Mesothelial cell of epicardium (in vitro differentiated cells): ENCODE measurements around the gene ZNF652. TPM values are rescaled to one million over a fixed set of nuclear protein-coding genes. Genes with fewer than 3 reads are reported as not detected.
A peak's percentile ranks its signal among the peaks of the same experiment; 100 is the strongest.

Source experiments
- DNase-seq, 2 experiments: peaks; one replicate each; pipeline ENCODE4 v3.0.0; 2021; ENCODE audit warnings: low spot score in 2 of 2; ENCODE audit not compliant: unreplicated experiment in 2 of 2
- H3K27ac Mint-ChIP-seq: 2 replicates; pipeline ENCODE4 v1.8.0; 2021; ENCODE audit warnings: mixed read lengths
- H3K27me3 Mint-ChIP-seq: 2 replicates; pipeline ENCODE4 v1.8.0; 2021; ENCODE audit warnings: low read depth, mixed read lengths
- H3K36me3 Mint-ChIP-seq: 2 replicates; pipeline ENCODE4 v1.8.0; 2021; ENCODE audit warnings: mixed read lengths
- H3K4me1 Mint-ChIP-seq: 2 replicates; pipeline ENCODE4 v1.8.0; 2021; ENCODE audit warnings: mixed read lengths
- H3K4me3 Mint-ChIP-seq: 2 replicates; pipeline ENCODE4 v1.8.0; 2021; ENCODE audit warnings: mild to moderate bottlenecking, moderate library complexity, mixed read lengths
- H3K9me3 Mint-ChIP-seq: 2 replicates; pipeline ENCODE4 v1.8.0; 2021; ENCODE audit warnings: mixed read lengths
- total RNA-seq: library from RNA; stranded (reverse); gene quantifications from 3 replicates; pipeline ENCODE4 v1.2.1, GENCODE V29; 2021
- TF ChIP-seq, protein P1 (sequence below): fragments of 200-600 bp; sonication (generic); IDR thresholded peaks from one replicate; pipeline ENCODE4 v1.5.0; 2021; ENCODE audit warnings: antibody characterized with exemption; ENCODE audit not compliant: unreplicated experiment

The ZNF652 gene
- total RNA-seq, 1 donor from 2014 or later: 64.0 TPM

DNA sequence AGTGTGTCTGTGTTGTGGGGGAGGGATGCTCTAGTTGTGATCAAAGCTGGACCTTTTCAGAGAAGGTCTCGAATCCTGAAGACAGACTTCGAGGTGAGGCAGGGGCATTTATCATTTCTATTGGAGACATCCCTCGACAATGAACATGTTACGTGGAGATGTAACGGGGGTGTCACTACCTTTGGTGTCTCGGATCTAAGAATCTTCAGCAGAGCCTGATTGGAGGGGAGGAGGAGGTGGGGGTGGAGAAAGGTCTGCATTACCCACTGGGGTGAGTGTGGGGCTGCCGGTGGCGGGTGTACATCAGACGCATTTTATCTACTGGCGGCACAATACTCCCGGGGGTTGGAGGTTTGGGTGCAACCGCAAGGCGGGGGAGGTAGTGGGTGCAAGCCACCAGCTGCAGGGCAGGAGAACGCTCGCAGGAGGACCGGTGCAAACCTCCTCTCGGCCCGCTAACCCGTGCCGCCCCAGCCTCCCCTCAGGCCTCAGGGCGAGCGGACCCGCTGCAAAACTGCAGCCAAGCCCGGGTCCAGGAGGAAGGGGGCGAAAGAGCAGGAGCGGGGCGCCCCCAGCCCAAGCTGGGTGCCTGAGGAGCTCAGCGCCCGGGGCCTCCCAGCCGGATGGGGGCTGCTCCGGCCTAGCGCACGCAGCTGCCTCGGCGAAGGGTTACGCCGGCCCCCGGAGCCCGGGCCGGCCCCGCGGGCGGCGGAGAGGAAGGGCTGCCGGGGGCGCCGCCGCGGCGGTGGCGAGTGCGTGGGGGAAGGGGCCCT, 735 bp downstream of the ZNF652 start:
- no peaks in the 10 kb centered on the region for H3K36me3 Mint-ChIP-seq
- peaks cover 45% of the 10 kb centered on the region for H3K4me1 Mint-ChIP-seq
- H3K4me3 Mint-ChIP-seq: peak overlapping the region; percentile 87
- TF ChIP-seq, protein P1, sequence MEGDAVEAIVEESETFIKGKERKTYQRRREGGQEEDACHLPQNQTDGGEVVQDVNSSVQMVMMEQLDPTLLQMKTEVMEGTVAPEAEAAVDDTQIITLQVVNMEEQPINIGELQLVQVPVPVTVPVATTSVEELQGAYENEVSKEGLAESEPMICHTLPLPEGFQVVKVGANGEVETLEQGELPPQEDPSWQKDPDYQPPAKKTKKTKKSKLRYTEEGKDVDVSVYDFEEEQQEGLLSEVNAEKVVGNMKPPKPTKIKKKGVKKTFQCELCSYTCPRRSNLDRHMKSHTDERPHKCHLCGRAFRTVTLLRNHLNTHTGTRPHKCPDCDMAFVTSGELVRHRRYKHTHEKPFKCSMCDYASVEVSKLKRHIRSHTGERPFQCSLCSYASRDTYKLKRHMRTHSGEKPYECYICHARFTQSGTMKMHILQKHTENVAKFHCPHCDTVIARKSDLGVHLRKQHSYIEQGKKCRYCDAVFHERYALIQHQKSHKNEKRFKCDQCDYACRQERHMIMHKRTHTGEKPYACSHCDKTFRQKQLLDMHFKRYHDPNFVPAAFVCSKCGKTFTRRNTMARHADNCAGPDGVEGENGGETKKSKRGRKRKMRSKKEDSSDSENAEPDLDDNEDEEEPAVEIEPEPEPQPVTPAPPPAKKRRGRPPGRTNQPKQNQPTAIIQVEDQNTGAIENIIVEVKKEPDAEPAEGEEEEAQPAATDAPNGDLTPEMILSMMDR: no peak
- no peaks in the 10 kb centered on the region for H3K27me3 Mint-ChIP-seq
- DNase-seq: peak in 1 of 2 experiments; percentile 65
- H3K9me3 Mint-ChIP-seq: no peaks in the 10 kb centered on the region
- peak overlapping the region; percentile 92 for H3K27ac Mint-ChIP-seq

DNA sequence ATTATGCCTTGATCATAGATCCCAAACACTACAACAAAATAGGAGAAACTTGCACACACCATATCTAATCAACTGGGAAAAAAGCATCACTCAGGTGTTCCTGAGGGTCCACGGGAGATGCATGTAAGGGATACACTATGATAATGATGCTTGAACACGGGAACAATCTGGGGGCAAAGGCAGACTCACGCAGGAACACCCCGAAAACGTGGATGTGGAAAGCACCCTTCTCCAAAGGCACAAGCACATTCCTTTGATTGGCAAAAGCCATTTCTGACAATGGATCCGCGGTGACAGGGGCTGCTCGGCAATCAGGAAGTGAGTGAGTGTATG, 1.3 kb downstream of the ZNF652 start:
- Mint-ChIP-seq H3K4me3 (peak overlapping the region; percentile 87), H3K36me3 (no peaks in the 10 kb centered on the region), H3K27me3 (no peaks in the 10 kb centered on the region), H3K27ac (peak overlapping the region; percentile 92), H3K4me1 (peaks cover 46% of the 10 kb centered on the region), H3K9me3 (no peaks in the 10 kb centered on the region)
- TF ChIP-seq, protein P1: no peak
- DNase-seq: no peak

DNA sequence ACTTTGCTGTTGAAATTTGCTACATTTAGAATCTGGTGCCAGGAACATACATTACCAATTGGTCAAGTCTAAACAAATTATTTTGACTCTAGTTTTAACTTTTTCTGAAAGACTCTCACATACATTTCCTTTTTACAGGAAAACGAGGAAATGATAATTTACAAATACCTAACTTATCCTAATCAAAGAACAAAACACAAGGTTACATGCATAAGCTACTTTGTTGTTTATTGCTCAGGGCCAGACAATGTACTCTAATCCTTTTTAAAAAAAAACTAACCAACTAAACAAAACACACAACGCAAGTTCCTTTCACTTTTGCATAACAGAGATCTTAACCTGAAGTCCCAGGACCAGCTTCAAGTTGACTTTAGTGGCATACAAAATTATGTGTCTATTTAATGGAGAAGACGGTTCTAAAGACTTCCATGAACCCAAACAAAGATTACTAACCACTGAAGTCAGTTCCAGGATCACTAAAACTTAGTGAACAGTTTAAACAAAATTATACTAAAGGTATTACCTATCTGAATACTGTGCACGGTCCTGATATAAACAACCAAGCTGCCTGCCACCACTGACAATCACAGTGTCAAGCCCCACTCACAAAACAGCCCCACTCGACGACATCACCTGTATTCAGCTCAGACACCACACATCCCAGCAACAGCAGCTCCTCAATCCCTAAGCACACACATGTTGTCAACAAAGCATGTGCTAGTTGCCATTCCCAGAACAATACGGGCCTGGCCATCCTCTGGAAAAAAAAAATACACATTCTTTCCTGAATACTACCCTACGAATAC, 1.9 kb downstream of the ZNF652 start:
- no peak for DNase-seq
- Mint-ChIP-seq H3K9me3 (no peaks in the 10 kb centered on the region), H3K27ac (peak overlapping the region; percentile 92), H3K36me3 (no peaks in the 10 kb centered on the region), H3K4me1 (peaks cover 46% of the 10 kb centered on the region), H3K4me3 (peak overlapping the region; percentile 87), H3K27me3 (no peaks in the 10 kb centered on the region)
- TF ChIP-seq, protein P1: no peak

DNA sequence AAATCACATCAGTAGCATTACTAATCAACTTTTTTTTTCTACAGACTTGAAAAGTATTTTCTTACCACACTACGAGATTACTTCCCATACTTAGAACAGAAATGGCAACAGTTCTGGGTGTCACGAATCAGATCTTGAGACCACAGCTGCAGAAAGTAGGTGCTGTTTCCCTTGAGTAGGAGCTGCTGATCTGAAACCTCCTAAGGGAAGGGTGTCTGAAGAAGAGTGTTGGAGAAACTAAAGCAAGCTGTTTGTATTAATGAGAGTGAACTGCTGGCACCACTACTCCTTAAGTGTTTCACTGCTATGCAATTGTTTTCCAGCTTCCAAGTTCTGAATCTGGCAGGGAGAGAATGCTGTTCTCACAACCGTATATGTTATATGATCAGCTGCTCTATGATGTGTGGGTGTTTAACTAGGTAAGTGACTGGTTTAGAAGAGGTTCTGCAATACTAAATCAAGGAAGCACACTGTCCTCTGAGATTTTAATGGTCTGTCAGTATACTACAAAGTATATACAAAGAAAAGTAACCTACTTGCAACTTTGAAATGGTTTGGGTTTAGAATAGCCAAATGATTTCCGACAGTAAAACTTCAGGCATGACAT, 3.3 kb downstream of the ZNF652 start:
- Mint-ChIP-seq H3K27ac (no peak overlapping the region), H3K27me3 (no peaks in the 10 kb centered on the region), H3K9me3 (no peaks in the 10 kb centered on the region), H3K4me1 (peaks cover 46% of the 10 kb centered on the region), H3K36me3 (no peaks in the 10 kb centered on the region), H3K4me3 (no peak overlapping the region)
- DNase-seq: no peak
- TF ChIP-seq, protein P1: no peak

DNA sequence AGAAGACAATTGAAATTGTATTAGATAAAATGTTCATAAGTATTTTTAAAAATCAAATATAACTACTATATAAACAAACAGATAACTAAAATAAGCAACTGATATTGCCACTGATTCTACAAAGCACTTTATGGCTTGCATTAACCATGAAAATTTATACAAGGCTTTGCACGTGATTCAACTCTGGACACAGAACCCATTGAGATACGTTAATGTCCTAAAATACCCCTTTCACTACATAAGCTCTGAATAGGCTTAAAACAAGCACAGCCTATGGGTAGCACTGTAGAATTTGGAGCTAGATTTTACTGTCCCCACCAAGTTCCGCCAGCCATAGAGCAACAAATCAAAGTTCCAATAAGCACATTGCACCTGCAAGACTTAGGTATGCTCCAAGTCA, 4.5 kb downstream of the ZNF652 start:
- H3K27me3 Mint-ChIP-seq: no peaks in the 10 kb centered on the region

More for the DNA sequence above, 4.5 kb downstream of the ZNF652 start:
- peaks cover 4% of the 10 kb centered on the region for H3K36me3 Mint-ChIP-seq
- no peak overlapping the region for H3K27ac Mint-ChIP-seq
- TF ChIP-seq, protein P1: no peak
- DNase-seq: no peak
- H3K9me3 Mint-ChIP-seq: peaks cover 4% of the 10 kb centered on the region
- H3K4me1 Mint-ChIP-seq: peaks cover 42% of the 10 kb centered on the region
- no peak overlapping the region for H3K4me3 Mint-ChIP-seq
